GM10266 (cell line): Measurements from ENCODE around the gene PPIC.

Experiments
- DNase-seq: peaks from one replicate; pipeline ENCODE4 v3.0.0; 2012; ENCODE audit errors: extremely low spot score
- CTCF ChIP-seq: IDR thresholded peaks from 2 replicates; pipeline ENCODE4 v1.5.1; 2012; ENCODE audit warnings: mild to moderate bottlenecking, low read depth; ENCODE audit not compliant: control insufficient read depth, insufficient read depth; ENCODE audit errors: missing control alignments

The PPIC gene

GRCh38 chr5:122996091-122996490, 40.4 kb downstream of the PPIC start:
- TF ChIP-seq CTCF: no peak
- DNase-seq: no peak

- no peak for TF ChIP-seq CTCF
- peak; percentile 45 for DNase-seq
Observed at GRCh38 chr5:122985954-122986721, 50.4 kb downstream of the PPIC start.

- no peak for TF ChIP-seq CTCF
- DNase-seq: no peak
Observed at GRCh38 chr5:122985006-122985700, 51.4 kb downstream of the PPIC start.

GRCh38 chr5:122984425-122984824, 52.1 kb downstream of the PPIC start:
- DNase-seq: no peak
- no peak for TF ChIP-seq CTCF

GRCh38 chr5:122982376-122982775, 54.1 kb downstream of the PPIC start:
- no peak for TF ChIP-seq CTCF
- DNase-seq: no peak

- DNase-seq: no peak
- no peak for TF ChIP-seq CTCF
Observed at GRCh38 chr5:122981846-122982245, 54.7 kb downstream of the PPIC start.

GRCh38 chr5:122978644-122979297, 57.8 kb downstream of the PPIC start:
- TF ChIP-seq CTCF: no peak
- no peak for DNase-seq
